GM23248 (cell line): ENCODE results near the gene MPRIP. TPM values are rescaled to one million over a fixed set of nuclear protein-coding genes. Genes with fewer than 3 reads are reported as not detected.

ENCODE experiments used
- DNase-seq: peaks from one replicate; pipeline ENCODE4 v3.0.0-alpha.2; 2015
- H2AFZ ChIP-seq: fragments of 200-600 bp; sonication (generic); 2 replicates; pipeline ENCODE4 v1.6.1; 2016; ENCODE audit warnings: antibody characterized with exemption
- H3F3A ChIP-seq: fragments of 200-600 bp; sonication (generic); 2 replicates; pipeline ENCODE4 v1.6.1; 2016; ENCODE audit warnings: mild to moderate bottlenecking, antibody characterized with exemption, mixed run types; ENCODE audit not compliant: insufficient read depth
- H3K27ac ChIP-seq: fragments of 200-600 bp; sonication (generic); 2 replicates; pipeline ENCODE4 v1.5.1; 2016; ENCODE audit warnings: mild to moderate bottlenecking
- H3K27me3 ChIP-seq: fragments of 200-600 bp; sonication (generic); replicated peaks from 2 replicates; pipeline ENCODE4 v1.6.1; 2016; ENCODE audit warnings: mild to moderate bottlenecking; ENCODE audit not compliant: insufficient read depth
- H3K36me3 ChIP-seq: fragments of 200-600 bp; sonication (generic); 2 replicates; pipeline ENCODE4 v1.6.1; 2016; ENCODE audit warnings: low read depth, mild to moderate bottlenecking
- H3K4me1 ChIP-seq: fragments of 200-600 bp; sonication (generic); 2 replicates; pipeline ENCODE4 v1.6.1; 2016; ENCODE audit warnings: mild to moderate bottlenecking; ENCODE audit not compliant: insufficient read depth
- H3K4me2 ChIP-seq: fragments of 200-600 bp; sonication (generic); one replicate; pipeline ENCODE4 v1.6.1; 2016; ENCODE audit warnings: mild to moderate bottlenecking; ENCODE audit not compliant: unreplicated experiment
- H3K4me3 ChIP-seq: fragments of 200-600 bp; sonication (generic); 2 replicates; pipeline ENCODE4 v1.5.1; 2016; ENCODE audit warnings: mild to moderate bottlenecking
- H3K79me2 ChIP-seq: fragments of 200-600 bp; sonication (generic); 2 replicates; pipeline ENCODE4 v1.6.1; 2016; ENCODE audit warnings: mild to moderate bottlenecking; ENCODE audit not compliant: insufficient read depth
- H3K9ac ChIP-seq: fragments of 200-600 bp; sonication (generic); 2 replicates; pipeline ENCODE4 v1.6.1; 2016; ENCODE audit warnings: mild to moderate bottlenecking
- H3K9me2 ChIP-seq: fragments of 200-600 bp; sonication (generic); 2 replicates; pipeline ENCODE4 v1.6.1; 2016; ENCODE audit warnings: mixed run types, mild to moderate bottlenecking, moderate library complexity; ENCODE audit not compliant: insufficient read depth
- H3K9me3 ChIP-seq: fragments of 200-600 bp; sonication (generic); one replicate; pipeline ENCODE4 v1.6.1; 2017; ENCODE audit warnings: low read depth
- H4K20me1 ChIP-seq: fragments of 200-600 bp; sonication (generic); 2 replicates; pipeline ENCODE4 v1.6.0; 2016; ENCODE audit not compliant: insufficient read depth
- EZH2 ChIP-seq: fragments of 200-600 bp; sonication (generic); IDR thresholded peaks from 2 replicates; pipeline ENCODE4 v1.6.1; 2018; ENCODE audit warnings: antibody characterized with exemption, mild to moderate bottlenecking; ENCODE audit not compliant: insufficient read depth, poor library complexity, severe bottlenecking
- EZH2phosphoT487 ChIP-seq: fragments of 200-600 bp; sonication (generic); IDR thresholded peaks from 2 replicates; pipeline ENCODE4 v1.6.1; 2018; ENCODE audit warnings: antibody characterized with exemption, moderate library complexity, mild to moderate bottlenecking, low read depth; ENCODE audit not compliant: insufficient read depth
- WGBS, 2 experiments: methylation state at CpG; one replicate each; pipeline ENCODE4 v1.1.6; 2015 to 2017; ENCODE audit warnings: low lambda C conversion rate in 2 of 2, low coverage in 1 of 2; ENCODE audit errors: missing lambda C conversion rate in 2 of 2; 5-methylcytosine and 5-hydroxymethylcytosine counted together
- in situ Hi-C: fragments of 300-500 bp; cut with MboI; formaldehyde crosslinking; loops from 2 replicates; pipeline ENCODE4 v1.15.0; 2020
- polyA plus RNA-seq: library from polyadenylated mRNA; unstranded; fragments of >200 nt; fragmentation: Nextera tagmentation; extraction: Ambion mirVana; gene quantifications from 2 replicates; pipeline ENCODE4 v1.2.1, GENCODE V29; 2016
- total RNA-seq: library from RNA; depleted of rRNA; stranded (reverse); fragments of >200 nt; shearing (Covaris generic); gene quantifications from 2 replicates; pipeline ENCODE4 v1.2.3, GENCODE V29; 2014

Gene MPRIP
- total and polyA plus RNA-seq, 2 experiments from 2014 or later, result 73.5 to 292 TPM

- no peaks in the 10 kb centered on the region for H3K9me2 ChIP-seq
- 0 out of 2 replicates have a peak, but pooled peaks cover 6% of the 10 kb centered on the region for H3K4me1 ChIP-seq
- no peak overlapping the region for H3K4me2 ChIP-seq
- H3K4me3 ChIP-seq, result no peak overlapping the region
- H3K36me3 ChIP-seq, result no peaks in the 10 kb centered on the region
- no peak for DNase-seq
- no peak overlapping the region for H3K9ac ChIP-seq
- no peak overlapping the region for H3K27ac ChIP-seq
- H3F3A ChIP-seq, result peaks cover 17% of the 10 kb centered on the region
- no peak for TF ChIP-seq EZH2
- TF ChIP-seq EZH2phosphoT487, result no peak
- WGBS, 2 experiments, result 67 to 69% methylated on average over 7 of the region's 7 CpGs
- no peaks in the 10 kb centered on the region for H3K27me3 ChIP-seq
- H3K79me2 ChIP-seq, result no peaks in the 10 kb centered on the region
- no peak overlapping the region for H2AFZ ChIP-seq
- no peaks in the 10 kb centered on the region for H3K9me3 ChIP-seq
- H4K20me1 ChIP-seq, result no peaks in the 10 kb centered on the region
- in situ Hi-C loops, result no loop called here
Observed at GRCh38 chr17:17200311-17200710, 158.1 kb downstream of the MPRIP start.

DNA sequence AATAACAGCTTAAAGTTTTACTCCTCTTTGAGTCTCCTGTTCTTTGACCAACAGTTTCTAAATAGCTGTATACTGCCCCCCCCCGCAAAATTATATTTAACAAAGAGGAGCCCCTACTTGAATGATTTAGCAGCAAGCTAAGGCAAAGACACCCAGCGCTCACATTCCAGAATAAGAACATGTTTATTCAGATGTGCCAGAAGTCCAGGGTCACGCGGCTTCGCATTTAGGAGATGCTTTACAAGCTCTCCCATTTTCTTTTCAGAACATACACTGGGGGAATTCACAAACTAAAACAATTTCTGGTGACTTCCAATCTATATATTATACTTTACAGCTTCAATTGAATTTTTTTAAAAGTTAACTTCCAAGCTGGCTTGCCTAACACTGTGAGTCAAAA lies 158.6 kb downstream of the MPRIP start:
- Histone ChIP-seq H3K9me2 (no peaks in the 10 kb centered on the region), H3K36me3 (no peaks in the 10 kb centered on the region), H2AFZ (no peak overlapping the region), H3K27me3 (no peaks in the 10 kb centered on the region), H3K27ac (no peak overlapping the region), H3K9ac (no peak overlapping the region), H3K9me3 (no peaks in the 10 kb centered on the region), H3K79me2 (no peaks in the 10 kb centered on the region), H3K4me2 (no peak overlapping the region), H4K20me1 (no peaks in the 10 kb centered on the region), H3K4me3 (no peak overlapping the region), H3K4me1 (0 out of 2 replicates have a peak, but pooled peaks cover 6% of the 10 kb centered on the region), H3F3A (peaks cover 12% of the 10 kb centered on the region)
- TF ChIP-seq EZH2phosphoT487 (no peak), EZH2 (no peak)
- DNase-seq, result no peak
- in situ Hi-C loops, result no loop called here
- WGBS, 2 experiments, result 84 to 92% methylated on average over 5 of the region's 5 CpGs

DNA sequence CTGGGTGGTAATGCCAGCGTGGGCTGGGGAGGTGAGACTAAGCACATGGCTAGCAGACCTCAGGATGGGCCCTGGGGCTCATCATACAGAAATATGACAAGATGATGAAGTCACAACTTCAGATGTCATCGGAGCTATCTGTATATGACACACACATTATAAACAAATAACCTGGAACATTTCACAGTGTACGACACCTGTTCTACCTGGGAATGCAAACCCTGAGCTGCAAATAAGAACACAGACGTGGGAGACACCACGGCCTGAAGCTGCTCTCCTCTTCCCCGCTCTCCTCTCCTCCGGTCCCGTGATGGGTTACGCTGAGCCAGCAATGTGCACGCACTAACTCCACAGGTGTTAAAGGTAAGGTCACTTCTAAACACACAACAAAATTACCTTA lies 159.0 kb downstream of the MPRIP start:
- TF ChIP-seq EZH2, result no peak
- no peak for TF ChIP-seq EZH2phosphoT487
- H3K27ac ChIP-seq, result no peak overlapping the region

GRCh38 chr17:17201907-17202306 lies 159.7 kb downstream of the MPRIP start:
- Histone ChIP-seq H3K4me2 (no peak overlapping the region), H3K79me2 (no peaks in the 10 kb centered on the region), H3K36me3 (no peaks in the 10 kb centered on the region), H3K9me2 (no peaks in the 10 kb centered on the region), H3K9ac (no peak overlapping the region), H2AFZ (no peak overlapping the region), H3K9me3 (no peaks in the 10 kb centered on the region), H3K4me1 (0 out of 2 replicates have a peak, but pooled peaks cover 9% of the 10 kb centered on the region), H4K20me1 (no peaks in the 10 kb centered on the region), H3K27me3 (no peaks in the 10 kb centered on the region), H3K27ac (no peak overlapping the region), H3F3A (peaks cover 5% of the 10 kb centered on the region), H3K4me3 (no peak overlapping the region)
- in situ Hi-C loops, result no loop called here
- TF ChIP-seq EZH2 (no peak), EZH2phosphoT487 (no peak)
- DNase-seq, result no peak
- 87 to 96% methylated on average over 8 of the region's 8 CpGs for WGBS, 2 experiments

More for the DNA sequence above, 159.0 kb downstream of the MPRIP start:
- H4K20me1 ChIP-seq, result no peaks in the 10 kb centered on the region
- H3K79me2 ChIP-seq, result no peaks in the 10 kb centered on the region
- no peak for DNase-seq
- 83% methylated on average over 10 of the region's 10 CpGs for WGBS, 2 experiments
- no peak overlapping the region for H3K4me3 ChIP-seq
- H2AFZ ChIP-seq, result no peak overlapping the region
- 0 out of 2 replicates have a peak, but pooled peaks cover 6% of the 10 kb centered on the region for H3K4me1 ChIP-seq
- H3K9me3 ChIP-seq, result no peaks in the 10 kb centered on the region
- in situ Hi-C loops, result no loop called here
- no peaks in the 10 kb centered on the region for H3K36me3 ChIP-seq
- H3K4me2 ChIP-seq, result no peak overlapping the region
- H3F3A ChIP-seq, result peaks cover 8% of the 10 kb centered on the region; the same call in 1 of the 2 replicates
- no peaks in the 10 kb centered on the region for H3K27me3 ChIP-seq
- H3K9me2 ChIP-seq, result no peaks in the 10 kb centered on the region
- H3K9ac ChIP-seq, result no peak overlapping the region
